Stimulated activated CD8-positive, alpha-beta memory T cell treated with anti-CD3 and anti-CD28 coated beads, Interleukin-7, amount 100 ng/mL, for 24 hours (primary cell): ENCODE results near the gene PHEX.

Experiments used
- DNase-seq: peaks from one replicate; pipeline ENCODE4 v3.0.0-alpha.2; 2020; ENCODE audit warnings: low read depth

The PHEX gene

DNA sequence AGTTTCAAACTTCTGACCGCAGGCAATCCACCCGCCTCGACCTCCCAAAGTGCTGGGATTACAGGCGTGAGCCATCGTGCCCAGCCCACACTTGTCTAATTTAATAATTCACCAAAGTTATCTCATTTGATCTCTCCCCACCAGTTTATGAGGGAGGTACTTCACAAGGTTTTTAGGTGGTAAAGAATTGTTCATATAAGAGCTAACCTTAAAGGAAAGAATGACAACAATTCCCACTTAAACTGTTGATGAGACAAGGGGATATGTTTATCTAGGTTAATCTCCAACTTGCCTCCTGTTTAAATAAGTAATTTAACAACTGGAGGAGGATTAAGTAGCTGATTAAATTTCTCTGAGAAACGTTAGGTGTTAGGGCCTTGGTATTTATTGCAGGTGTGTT lies 123.0 kb downstream of the PHEX start:
- no peak for DNase-seq

GRCh38 chrX:22159071-22159470 lies 126.9 kb downstream of the PHEX start:
- no peak for DNase-seq

- DNase-seq, result no peak
Observed at GRCh38 chrX:22163326-22163725, 131.2 kb downstream of the PHEX start.

DNA sequence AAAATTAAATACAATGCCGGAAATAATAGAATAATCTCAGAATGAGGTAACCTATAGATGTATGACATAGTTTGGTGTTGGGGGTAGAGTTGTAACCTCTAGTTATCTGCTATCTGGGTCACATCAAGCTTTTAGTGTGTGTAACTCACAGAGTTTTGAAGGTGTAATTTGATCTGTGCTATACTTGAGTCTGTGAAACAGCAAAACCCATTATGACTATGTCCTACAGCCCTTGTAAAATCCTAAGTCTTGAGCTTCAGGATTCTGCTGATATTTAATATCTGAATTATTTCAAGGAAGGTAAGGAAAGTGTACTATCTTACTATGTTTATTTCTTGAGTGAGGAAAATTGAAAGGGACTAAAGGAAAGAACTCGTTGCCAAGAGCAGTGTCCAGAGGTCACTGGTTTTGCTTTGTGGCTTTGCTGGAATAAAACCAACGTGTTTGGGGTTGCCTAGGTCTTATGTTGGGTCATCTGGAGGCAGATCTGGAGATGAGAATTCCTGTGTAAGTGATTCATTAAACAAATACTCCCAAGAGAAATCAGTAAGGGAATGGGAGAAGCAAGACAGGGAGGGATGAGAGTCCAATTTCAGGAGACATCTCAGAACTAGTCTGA lies 132.8 kb downstream of the PHEX start:
- DNase-seq, result no peak

DNA sequence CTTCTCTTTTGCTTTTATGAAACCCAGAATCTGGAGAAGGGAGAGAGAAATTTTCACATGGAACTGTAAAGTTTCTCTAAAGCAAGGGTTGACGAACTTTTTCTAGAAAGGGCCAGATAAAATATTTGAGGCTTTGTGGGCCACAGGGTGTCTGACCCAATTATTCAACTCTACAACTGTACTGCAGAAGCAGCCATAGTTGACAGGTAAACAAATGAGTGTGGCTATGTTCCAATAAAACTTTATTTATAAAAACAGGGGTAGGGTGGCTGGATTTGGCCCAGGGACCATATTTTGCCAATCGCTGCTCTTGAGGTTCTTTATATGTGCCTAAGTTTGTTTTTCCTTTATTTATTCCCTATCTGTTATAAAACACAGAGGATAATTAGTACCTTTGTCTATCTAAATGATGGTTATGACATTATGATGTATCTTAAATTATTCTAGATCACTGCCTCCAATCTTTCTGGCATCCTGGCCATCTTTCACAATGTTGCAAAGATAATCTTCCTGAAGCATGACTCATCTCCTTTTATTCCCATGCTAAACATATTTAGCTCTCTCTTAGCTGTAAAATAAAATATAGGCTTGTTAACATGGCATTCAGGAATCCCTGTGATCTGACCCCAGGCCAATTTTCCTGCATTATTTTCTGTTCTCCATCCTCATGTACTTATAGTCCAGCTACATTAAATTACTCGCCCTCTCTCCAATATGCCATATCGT lies 133.8 kb downstream of the PHEX start:
- DNase-seq, result no peak

- no peak for DNase-seq
Observed at GRCh38 chrX:22171287-22172060, 139.3 kb downstream of the PHEX start.

- DNase-seq, result no peak
Observed at GRCh38 chrX:22173966-22174365, 141.8 kb downstream of the PHEX start.

DNA sequence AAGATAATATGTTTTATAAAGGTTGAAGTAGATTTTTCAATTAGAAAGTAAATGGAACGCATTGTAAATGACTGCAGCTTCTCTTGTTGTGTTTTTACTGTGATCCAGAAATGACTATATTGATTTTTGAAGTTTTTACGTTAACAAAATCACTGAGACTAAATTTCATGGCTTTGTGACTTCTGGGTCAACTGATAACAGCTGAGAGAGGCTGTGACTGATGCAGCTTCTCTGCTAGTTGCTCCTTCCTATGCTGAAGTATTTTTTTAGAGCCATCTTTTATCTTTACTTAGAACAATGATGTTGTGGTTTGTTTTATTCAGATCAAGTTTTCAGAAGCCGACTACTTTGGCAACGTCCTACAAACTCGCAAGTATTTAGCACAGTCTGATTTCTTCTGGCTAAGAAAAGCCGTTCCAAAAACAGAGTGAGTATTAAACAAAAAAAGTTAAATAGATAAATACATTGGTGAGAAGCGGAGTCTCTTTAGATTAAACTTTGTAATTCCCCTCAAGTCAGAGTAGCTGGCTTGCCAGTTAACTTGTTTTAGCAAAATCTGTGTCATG lies 145.9 kb downstream of the PHEX start:
- DNase-seq, result no peak

GRCh38 chrX:22184096-22184495 lies 152.0 kb downstream of the PHEX start:
- DNase-seq, result no peak

GRCh38 chrX:22186165-22186564 lies 154.0 kb downstream of the PHEX start:
- DNase-seq, result no peak

- DNase-seq, result peak; percentile 4
Observed at GRCh38 chrX:22192419-22193060, 160.4 kb downstream of the PHEX start.

- DNase-seq, result no peak
Observed at GRCh38 chrX:22193851-22194659, 161.9 kb downstream of the PHEX start.

DNA sequence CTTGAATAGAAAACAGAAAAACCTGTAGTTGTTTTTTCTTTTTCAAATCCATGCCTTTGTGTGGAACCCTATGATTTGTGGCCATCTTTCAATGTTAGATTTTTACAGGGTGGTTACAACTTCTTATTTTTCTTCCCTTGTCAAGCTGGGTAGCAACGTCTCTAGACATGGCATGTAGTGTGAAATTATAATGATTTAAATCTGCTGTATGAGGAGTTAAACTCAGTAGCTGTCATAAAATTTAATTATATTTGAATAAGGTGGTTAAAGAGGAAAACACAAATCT lies 162.5 kb downstream of the PHEX start:
- DNase-seq, result no peak

GRCh38 chrX:22196149-22196548 lies 164.0 kb downstream of the PHEX start:
- no peak for DNase-seq

GRCh38 chrX:22202251-22202650 lies 170.1 kb downstream of the PHEX start:
- DNase-seq, result no peak

DNA sequence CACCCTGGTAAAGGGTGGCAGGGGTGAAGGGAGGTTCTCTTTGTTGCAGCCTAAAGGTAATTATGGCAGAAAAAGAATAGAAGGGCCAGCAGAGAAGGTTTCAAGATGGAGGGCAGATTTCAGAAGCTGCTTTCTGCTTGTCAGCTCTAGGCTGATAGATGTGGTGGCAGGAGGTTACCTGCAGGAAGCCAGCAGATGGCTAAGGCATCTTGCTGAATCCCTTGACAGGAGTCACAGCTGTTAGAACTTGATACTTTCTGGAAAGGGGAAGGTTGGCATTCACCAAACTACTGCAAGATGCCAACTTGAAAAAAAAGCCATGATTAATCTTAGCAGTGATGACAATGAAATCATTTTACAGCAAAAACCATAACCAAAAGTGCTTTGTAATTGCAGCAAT lies 171.1 kb downstream of the PHEX start:
- DNase-seq, result no peak

DNA sequence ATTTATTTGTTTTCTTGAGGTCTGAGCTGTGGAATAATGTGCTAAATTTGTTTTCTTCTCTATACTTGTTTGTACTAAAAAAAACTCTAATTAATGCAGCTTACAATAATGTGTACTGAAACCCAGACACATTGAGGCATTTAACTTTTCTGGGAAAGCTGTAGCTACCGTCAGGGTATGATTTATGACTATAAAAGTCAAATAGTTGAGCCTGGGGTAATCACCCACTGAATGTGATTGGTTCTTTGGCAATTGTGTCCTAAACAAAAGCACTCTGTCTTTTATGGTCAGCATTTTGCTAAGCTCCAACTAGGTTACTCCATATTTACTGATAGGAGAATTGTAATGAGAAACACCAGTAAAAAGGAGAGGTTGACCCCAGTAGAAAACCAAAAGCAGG lies 174.7 kb downstream of the PHEX start:
- DNase-seq, result no peak

GRCh38 chrX:22220941-22221340 lies 188.8 kb downstream of the PHEX start:
- no peak for DNase-seq

DNA sequence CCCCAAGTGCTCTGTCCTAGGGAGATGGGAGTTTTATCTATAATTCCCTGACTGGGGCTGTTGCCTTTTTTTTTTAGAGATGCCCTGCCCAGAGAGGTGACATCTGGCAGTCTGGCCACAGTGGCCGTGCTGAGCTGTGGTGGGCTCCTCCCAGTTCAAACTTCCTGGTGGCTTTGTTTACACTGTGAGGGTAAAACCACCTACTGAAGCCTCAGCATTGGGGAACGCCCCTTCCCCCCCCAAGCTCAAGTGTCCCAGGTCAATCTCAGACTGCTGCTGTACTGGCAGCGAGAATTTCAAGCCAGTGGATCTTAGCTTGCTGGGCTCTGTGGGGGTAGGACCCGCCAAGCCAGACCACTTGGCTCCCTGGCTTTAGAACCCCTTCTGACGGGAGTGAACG lies 202.3 kb downstream of the PHEX start:
- no peak for DNase-seq

- no peak for DNase-seq
Observed at GRCh38 chrX:22237479-22237878, 205.4 kb downstream of the PHEX start.

GRCh38 chrX:22246620-22247019 lies 214.5 kb downstream of the PHEX start:
- DNase-seq, result no peak

DNA sequence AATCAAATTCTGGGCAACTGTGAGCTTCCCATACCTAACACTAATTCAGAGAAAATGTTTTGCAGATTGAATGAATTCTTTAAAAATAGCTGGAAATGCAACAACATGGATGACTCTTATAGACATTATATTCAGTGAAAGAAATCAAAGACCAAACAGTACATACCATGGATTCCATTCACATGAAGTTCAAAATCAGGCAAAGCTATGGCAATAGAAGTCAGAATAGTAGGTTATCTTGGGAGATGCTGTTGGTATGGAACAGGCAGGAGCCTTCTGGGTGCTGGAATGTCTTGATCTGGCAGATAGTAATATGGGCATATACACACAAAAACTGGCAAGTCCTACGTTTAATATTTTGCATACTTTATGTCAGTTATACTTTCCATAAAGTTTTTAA lies 215.0 kb downstream of the PHEX start:
- no peak for DNase-seq
